Measurements from ENCODE around the gene KIAA0040.
"Not testable (repeated sequence)": the region's sequence is repeated elsewhere in the genome, so short reads cannot be mapped to it uniquely, and the experiment has no call there.

KIAA0040 gene

GRCh38 chr1:175133673-175134435 lies 58.7 kb downstream of the KIAA0040 start:
- DNase-seq, result no peak

GRCh38 chr1:175132436-175132835 lies 60.1 kb downstream of the KIAA0040 start:
- DNase-seq, result no peak

GRCh38 chr1:175131095-175131494 lies 61.5 kb downstream of the KIAA0040 start:
- no peak for DNase-seq

GRCh38 chr1:175130649-175131045 lies 61.9 kb downstream of the KIAA0040 start:
- DNase-seq, result no peak

- DNase-seq, result peak; percentile 12
These were observed 62.5 kb downstream of the KIAA0040 start for GRCh38 chr1:175129997-175130648.

- no peak for DNase-seq
These were observed 63.0 kb downstream of the KIAA0040 start for GRCh38 chr1:175129644-175129996.

- no peak for DNase-seq
These were observed 63.4 kb downstream of the KIAA0040 start for GRCh38 chr1:175129182-175129581.

- DNase-seq, result no peak
These were observed 64.1 kb downstream of the KIAA0040 start for GRCh38 chr1:175128523-175128922.

GRCh38 chr1:175127565-175127964 lies 65.0 kb downstream of the KIAA0040 start:
- DNase-seq, result no peak

- no peak for DNase-seq
These were observed 66.2 kb downstream of the KIAA0040 start for GRCh38 chr1:175126347-175126746.

- DNase-seq, result peak; percentile 47
These were observed 67.7 kb downstream of the KIAA0040 start for GRCh38 chr1:175124861-175125260.

GRCh38 chr1:175120511-175120910 lies 72.1 kb downstream of the KIAA0040 start:
- DNase-seq, result no peak

GRCh38 chr1:175118375-175119367 lies 73.9 kb downstream of the KIAA0040 start:
- no peak for DNase-seq

- DNase-seq, result no peak
These were observed 75.7 kb downstream of the KIAA0040 start for GRCh38 chr1:175116903-175117302.

- no peak for DNase-seq
These were observed 76.3 kb downstream of the KIAA0040 start for GRCh38 chr1:175116210-175116798.

- DNase-seq, result no peak
These were observed 77.6 kb downstream of the KIAA0040 start for GRCh38 chr1:175114996-175115395.

GRCh38 chr1:175108331-175108820 lies 84.2 kb downstream of the KIAA0040 start:
- not testable (repeated sequence) for DNase-seq
